ENCODE measurements around the gene TSC22D1. TPM values are rescaled to one million over a fixed set of nuclear protein-coding genes. Genes with fewer than 3 reads are reported as not detected.

The TSC22D1 gene
- total RNA-seq, 1 donor from 2014 or later: 153 TPM

- peak overlapping the region; percentile 47 for H3K27ac Mint-ChIP-seq
- TF ChIP-seq, protein P1, sequence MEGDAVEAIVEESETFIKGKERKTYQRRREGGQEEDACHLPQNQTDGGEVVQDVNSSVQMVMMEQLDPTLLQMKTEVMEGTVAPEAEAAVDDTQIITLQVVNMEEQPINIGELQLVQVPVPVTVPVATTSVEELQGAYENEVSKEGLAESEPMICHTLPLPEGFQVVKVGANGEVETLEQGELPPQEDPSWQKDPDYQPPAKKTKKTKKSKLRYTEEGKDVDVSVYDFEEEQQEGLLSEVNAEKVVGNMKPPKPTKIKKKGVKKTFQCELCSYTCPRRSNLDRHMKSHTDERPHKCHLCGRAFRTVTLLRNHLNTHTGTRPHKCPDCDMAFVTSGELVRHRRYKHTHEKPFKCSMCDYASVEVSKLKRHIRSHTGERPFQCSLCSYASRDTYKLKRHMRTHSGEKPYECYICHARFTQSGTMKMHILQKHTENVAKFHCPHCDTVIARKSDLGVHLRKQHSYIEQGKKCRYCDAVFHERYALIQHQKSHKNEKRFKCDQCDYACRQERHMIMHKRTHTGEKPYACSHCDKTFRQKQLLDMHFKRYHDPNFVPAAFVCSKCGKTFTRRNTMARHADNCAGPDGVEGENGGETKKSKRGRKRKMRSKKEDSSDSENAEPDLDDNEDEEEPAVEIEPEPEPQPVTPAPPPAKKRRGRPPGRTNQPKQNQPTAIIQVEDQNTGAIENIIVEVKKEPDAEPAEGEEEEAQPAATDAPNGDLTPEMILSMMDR (IDR thresholded peaks at IDR 0.05; ENCODE audit: unreplicated experiment): no peak
- no peak overlapping the region for H3K4me3 Mint-ChIP-seq (ENCODE audit: low read depth)
- DNase-seq (ENCODE audit: low spot score, unreplicated experiment): no peak
- no peaks in the 10 kb centered on the region for H3K36me3 Mint-ChIP-seq (ENCODE audit: insufficient read depth)
- peaks cover 6% of the 10 kb centered on the region for H3K27me3 Mint-ChIP-seq
- peaks cover 59% of the 10 kb centered on the region for H3K4me1 Mint-ChIP-seq (ENCODE audit: low read depth)
- H3K9me3 Mint-ChIP-seq (ENCODE audit: low read depth): no peaks in the 10 kb centered on the region
Measured at GRCh38 chr13:44401577-44401976, 174.6 kb downstream of the TSC22D1 start.

- no peak overlapping the region for H3K4me3 Mint-ChIP-seq (ENCODE audit: low read depth)
- H3K27ac Mint-ChIP-seq: no peak overlapping the region
- H3K9me3 Mint-ChIP-seq (ENCODE audit: low read depth): no peaks in the 10 kb centered on the region
- H3K4me1 Mint-ChIP-seq (ENCODE audit: low read depth): peaks cover 60% of the 10 kb centered on the region
- no peaks in the 10 kb centered on the region for H3K36me3 Mint-ChIP-seq (ENCODE audit: insufficient read depth)
- TF ChIP-seq, protein P1 (IDR thresholded peaks at IDR 0.05; ENCODE audit: unreplicated experiment): no peak
- DNase-seq (ENCODE audit: low spot score, unreplicated experiment): no peak
- peaks cover 6% of the 10 kb centered on the region for H3K27me3 Mint-ChIP-seq
Measured at GRCh38 chr13:44400736-44401135, 175.4 kb downstream of the TSC22D1 start.

- H3K27me3 Mint-ChIP-seq: peaks cover 6% of the 10 kb centered on the region
- TF ChIP-seq, protein P1 (IDR thresholded peaks at IDR 0.05; ENCODE audit: unreplicated experiment): no peak
- H3K36me3 Mint-ChIP-seq (ENCODE audit: insufficient read depth): no peaks in the 10 kb centered on the region
- no peak overlapping the region for H3K4me3 Mint-ChIP-seq (ENCODE audit: low read depth)
- no peak for DNase-seq (ENCODE audit: low spot score, unreplicated experiment)
- peaks cover 44% of the 10 kb centered on the region for H3K4me1 Mint-ChIP-seq (ENCODE audit: low read depth)
- no peak overlapping the region for H3K27ac Mint-ChIP-seq
- no peaks in the 10 kb centered on the region for H3K9me3 Mint-ChIP-seq (ENCODE audit: low read depth)
Measured at GRCh38 chr13:44399074-44399473, 177.1 kb downstream of the TSC22D1 start.

- no peaks in the 10 kb centered on the region for H3K36me3 Mint-ChIP-seq (ENCODE audit: insufficient read depth)
- peak overlapping the region; percentile 34 for H3K27ac Mint-ChIP-seq
- no peak overlapping the region for H3K4me3 Mint-ChIP-seq (ENCODE audit: low read depth)
- peaks cover 39% of the 10 kb centered on the region for H3K4me1 Mint-ChIP-seq (ENCODE audit: low read depth)
- H3K27me3 Mint-ChIP-seq: peaks cover 6% of the 10 kb centered on the region
- no peak for DNase-seq (ENCODE audit: low spot score, unreplicated experiment)
- H3K9me3 Mint-ChIP-seq (ENCODE audit: low read depth): no peaks in the 10 kb centered on the region
- TF ChIP-seq, protein P1 (IDR thresholded peaks at IDR 0.05; ENCODE audit: unreplicated experiment): no peak
Measured at GRCh38 chr13:44398606-44399005, 177.5 kb downstream of the TSC22D1 start.

- TF ChIP-seq, protein P1 (IDR thresholded peaks at IDR 0.05; ENCODE audit: unreplicated experiment): no peak
- peaks cover 9% of the 10 kb centered on the region for H3K27me3 Mint-ChIP-seq
- peaks cover 31% of the 10 kb centered on the region for H3K4me1 Mint-ChIP-seq (ENCODE audit: low read depth)
- no peak for DNase-seq (ENCODE audit: low spot score, unreplicated experiment)
- H3K9me3 Mint-ChIP-seq (ENCODE audit: low read depth): no peaks in the 10 kb centered on the region
- H3K36me3 Mint-ChIP-seq (ENCODE audit: insufficient read depth): no peaks in the 10 kb centered on the region
- peak overlapping the region; percentile 75 for H3K27ac Mint-ChIP-seq
- H3K4me3 Mint-ChIP-seq (ENCODE audit: low read depth): no peak overlapping the region
Measured at GRCh38 chr13:44397766-44398223, 178.3 kb downstream of the TSC22D1 start.

Measured in progenitor cell of endocrine pancreas (in vitro differentiated cells).